GM18505 (cell line): ENCODE data around the gene GRK2.

ENCODE experiments used
- ATAC-seq: cut with Tn5 transposase; IDR thresholded peaks from one replicate; pipeline ENCODE4 v1.9.1; 2021; ENCODE audit not compliant: unreplicated experiment
- POLR2A ChIP-seq: IDR thresholded peaks from 4 replicates; pipeline ENCODE4 v1.6.1; 2011; ENCODE audit warnings: borderline replicate concordance; ENCODE audit not compliant: insufficient read depth, insufficient read length; ENCODE audit errors: extremely low read depth

The GRK2 gene

GRCh38 chr11:67261946-67262681 lies 4.2 kb upstream of the GRK2 start:
- TF ChIP-seq POLR2A = no peak
- no peak for ATAC-seq

GRCh38 chr11:67262731-67263675 lies 3.3 kb upstream of the GRK2 start:
- TF ChIP-seq POLR2A = no peak
- ATAC-seq = no peak

- ATAC-seq = no peak
- no peak for TF ChIP-seq POLR2A
Measured at GRCh38 chr11:67264260-67264659, 2.0 kb upstream of the GRK2 start.

DNA sequence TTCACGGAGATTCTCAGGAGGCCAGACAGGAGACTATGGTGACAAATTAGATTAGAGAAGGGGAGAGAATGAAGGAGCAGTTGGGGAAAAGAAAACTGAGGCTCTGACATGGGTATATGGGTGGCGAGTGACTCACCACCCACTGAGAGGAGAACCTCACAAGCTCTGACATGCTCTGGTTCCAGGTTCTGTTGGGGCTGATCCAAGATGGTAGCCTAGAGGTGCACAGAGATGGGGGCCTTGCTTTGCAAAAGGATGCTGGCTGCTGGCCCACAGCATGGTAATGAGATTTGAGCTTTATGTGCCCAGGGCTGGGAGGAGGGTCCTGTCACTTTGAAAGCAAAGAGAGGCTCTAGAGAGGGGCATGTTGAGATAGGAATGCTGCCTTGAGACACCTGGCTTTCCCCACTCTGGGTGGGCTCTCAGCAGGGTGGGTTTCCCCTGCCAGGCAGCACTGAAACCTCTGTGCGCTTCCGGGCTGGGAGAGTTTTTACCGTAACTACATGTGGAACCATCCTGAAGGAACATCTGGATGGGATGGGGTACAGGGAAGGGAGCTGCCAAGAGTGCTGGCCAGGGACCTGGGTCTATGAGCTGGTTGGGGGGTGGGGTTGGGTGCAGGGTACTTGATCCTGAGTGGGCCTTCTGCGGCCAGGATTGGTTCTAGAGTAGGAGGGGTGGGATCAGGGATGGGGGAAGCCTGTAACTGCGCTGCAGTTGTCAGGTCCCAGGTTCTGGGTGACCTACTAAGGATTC lies 1.2 kb upstream of the GRK2 start:
- TF ChIP-seq POLR2A = no peak
- ATAC-seq = no peak

DNA sequence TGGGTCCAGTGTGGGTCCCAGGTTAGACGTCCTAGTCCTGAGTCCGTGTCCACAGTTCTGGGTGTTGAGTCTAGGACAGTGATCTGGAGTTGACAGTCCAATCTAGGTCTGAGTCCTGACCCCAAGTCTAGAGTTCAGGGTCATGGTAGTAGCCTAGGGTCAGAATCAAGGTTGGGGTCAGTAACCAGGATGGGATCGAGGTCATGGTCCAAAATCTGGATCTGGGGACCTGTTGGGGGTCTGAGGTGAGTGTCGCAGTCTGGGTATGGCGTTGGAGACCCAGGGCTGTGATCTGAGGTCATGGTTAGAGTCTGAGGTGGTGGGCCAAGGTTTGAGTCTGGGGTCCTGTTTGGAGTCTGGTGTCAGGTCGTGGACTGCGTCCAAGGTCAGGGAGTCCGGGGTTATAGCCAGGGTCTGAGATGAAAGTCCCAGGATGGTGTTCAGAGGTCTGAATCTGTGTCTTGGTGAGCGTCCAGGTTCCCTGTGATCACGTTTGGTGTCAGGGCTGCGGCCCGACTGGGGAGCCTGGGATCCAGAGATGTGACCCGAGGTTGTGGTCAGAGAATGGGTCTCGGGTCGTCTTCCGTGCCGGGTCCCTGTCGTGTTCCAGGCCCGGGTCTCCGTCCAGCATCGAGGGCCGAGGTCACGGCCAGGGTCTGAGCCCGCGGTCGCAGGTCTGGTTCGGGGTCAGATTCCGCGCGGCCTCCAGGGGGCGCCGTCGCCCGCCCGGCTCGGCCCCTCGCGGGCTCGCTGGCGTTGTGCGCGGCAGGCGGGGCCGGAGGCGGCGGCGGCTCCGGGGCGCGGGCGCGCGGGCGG lies 432 bp upstream of the GRK2 start:
- no peak for TF ChIP-seq POLR2A
- peak; percentile 42 for ATAC-seq

DNA sequence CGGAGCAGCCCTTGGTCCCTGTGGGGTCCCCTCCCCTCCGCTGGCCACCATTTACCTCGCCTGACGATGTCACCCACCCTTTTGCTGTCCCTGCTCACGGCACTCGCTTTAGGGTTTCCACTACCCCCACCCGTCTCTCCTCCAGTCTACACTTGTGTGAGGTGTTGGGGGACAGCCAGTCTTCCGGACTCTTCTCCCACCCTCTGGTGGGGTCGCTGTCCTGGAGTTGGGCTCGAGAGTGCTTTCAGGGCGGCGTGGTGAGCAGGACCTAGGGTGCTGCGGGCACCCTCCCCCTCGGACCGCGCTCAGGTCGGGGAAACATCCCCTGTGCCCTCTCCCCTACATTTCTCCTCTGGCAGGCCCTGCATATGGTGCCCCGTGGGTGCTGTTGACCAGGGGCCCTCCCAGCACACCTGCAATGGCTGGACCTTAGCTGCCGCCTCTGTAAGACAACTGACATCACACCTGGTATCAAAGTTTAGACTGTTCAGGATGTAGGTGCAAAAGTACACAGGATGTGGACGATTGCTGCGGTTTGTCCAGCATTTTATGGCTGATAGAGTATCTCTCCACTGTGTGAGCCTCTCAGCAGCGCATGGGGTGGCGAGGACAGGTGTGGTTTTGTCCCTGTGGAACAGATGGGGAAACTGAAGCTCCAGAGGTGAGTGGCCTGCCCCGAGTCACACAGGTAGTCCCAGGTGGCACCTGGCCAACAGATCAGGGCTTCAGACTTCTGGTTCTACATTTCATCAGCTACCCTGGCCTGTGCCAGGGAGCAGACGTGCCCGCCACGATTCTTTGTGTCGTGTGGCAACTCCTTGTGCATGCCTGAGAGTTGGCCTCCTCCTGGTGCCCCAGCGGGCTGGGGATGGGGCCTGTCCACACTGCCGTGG lies 1.2 kb downstream of the GRK2 start:
- peak; percentile 39 for TF ChIP-seq POLR2A
- ATAC-seq = no peak

DNA sequence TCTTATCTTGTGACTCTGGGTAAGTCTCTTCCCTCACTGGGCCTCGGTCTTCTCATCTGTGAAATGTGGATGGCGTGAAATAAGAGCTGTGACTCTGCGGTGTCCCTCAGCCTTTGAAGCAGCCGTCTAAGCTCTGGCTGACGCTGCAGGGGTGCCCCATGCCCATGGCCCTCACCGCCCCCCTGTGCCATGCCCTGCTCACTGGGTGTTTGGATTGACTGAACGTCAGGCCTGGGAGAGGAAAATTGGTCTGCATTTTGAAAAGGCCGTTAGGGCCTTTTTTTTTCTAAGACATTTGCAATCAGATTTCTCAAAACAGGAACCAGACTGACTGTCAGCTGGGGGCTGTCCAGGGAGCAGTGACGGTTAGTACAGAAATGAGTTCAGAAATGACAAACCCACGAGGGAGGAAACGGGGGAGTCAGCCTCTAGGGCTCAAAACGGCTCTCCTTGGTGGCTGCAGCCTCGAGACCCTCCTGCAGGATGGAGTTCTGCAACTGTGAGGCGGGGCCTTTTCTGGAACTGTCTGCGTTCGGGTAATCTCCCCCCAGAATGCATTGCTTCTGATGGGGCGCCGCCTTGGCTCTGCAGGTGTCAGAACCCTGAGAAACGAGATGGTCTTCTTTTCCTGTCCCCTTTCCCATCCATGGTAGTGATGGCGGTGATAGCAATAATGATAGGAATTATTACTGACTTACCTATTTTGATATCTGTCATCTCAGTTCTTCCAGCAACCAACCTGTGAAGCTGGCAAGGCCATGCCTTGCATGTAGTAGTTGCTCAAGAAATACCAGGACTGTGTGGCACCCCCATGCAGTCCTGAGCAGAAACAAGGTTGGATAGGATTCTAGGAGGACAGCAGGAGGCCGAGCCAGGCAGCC lies 2.0 kb downstream of the GRK2 start:
- ATAC-seq = no peak
- TF ChIP-seq POLR2A = no peak

DNA sequence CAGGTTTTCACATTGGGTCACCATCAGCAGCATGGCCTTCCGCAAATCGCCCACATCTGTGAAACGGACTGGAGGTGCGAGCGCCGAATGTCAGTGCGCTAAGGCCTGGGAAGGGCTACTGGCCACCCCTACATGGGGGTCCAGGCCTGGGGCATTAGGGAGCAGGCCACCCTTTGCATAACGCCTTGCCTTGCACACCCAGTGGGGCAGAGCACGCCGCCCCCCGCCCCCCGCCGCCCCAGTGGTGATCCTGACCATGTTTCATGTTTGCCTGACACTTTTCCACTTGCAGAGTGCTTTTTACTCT lies 2.6 kb downstream of the GRK2 start:
- TF ChIP-seq POLR2A = no peak
- no peak for ATAC-seq

GRCh38 chr11:67269401-67270255 lies 3.4 kb downstream of the GRK2 start:
- TF ChIP-seq POLR2A = peak; percentile 19
- no peak for ATAC-seq
